Measurements from ENCODE around the gene HTR6.

The HTR6 gene

GRCh38 chr1:19728413-19729145 is 63.9 kb downstream of the HTR6 start:
- DNase-seq: no peak

- no peak for DNase-seq
Measured at GRCh38 chr1:19730232-19730631, 65.6 kb downstream of the HTR6 start.

Measured in stimulated activated CD4-positive, alpha-beta T cell treated with anti-CD3 and anti-CD28 coated beads, Interleukin-4, amount 100 ng/mL, for 24 hours (primary cell).